CD4-positive, alpha-beta T cell treated with Interleukin-10 for 1 hour (primary cell): ENCODE measurements around the gene NUCB1.

Experiments used
- DNase-seq: peaks from one replicate; pipeline ENCODE4 v3.0.0-alpha.2; 2020

Gene NUCB1

GRCh38 chr19:48964205-48965039 is 64.3 kb downstream of the NUCB1 start:
- no peak for DNase-seq

- DNase-seq = peak; percentile 93
Observed at GRCh38 chr19:48965040-48965805, 65.1 kb downstream of the NUCB1 start, which contains the start of gene FTL. Gene FTL, plus strand, starts transcription at chr19:48965309. Its CDS starts 199 bp downstream, at chr19:48965508.

GRCh38 chr19:48965806-48966540 is 65.9 kb downstream of the NUCB1 start:
- peak; percentile 91 for DNase-seq

GRCh38 chr19:48966541-48967345 is 66.6 kb downstream of the NUCB1 start:
- DNase-seq = no peak

- DNase-seq = peak; percentile 37
Observed at GRCh38 chr19:48967346-48968178, 67.5 kb downstream of the NUCB1 start.

- no peak for DNase-seq
Observed at GRCh38 chr19:48968179-48968661, 68.1 kb downstream of the NUCB1 start.

- DNase-seq = no peak
Observed at GRCh38 chr19:48968813-48969218, 68.7 kb downstream of the NUCB1 start.

- no peak for DNase-seq
Observed at GRCh38 chr19:48969276-48970138, 69.4 kb downstream of the NUCB1 start.

GRCh38 chr19:48970139-48970766 is 70.1 kb downstream of the NUCB1 start:
- DNase-seq = no peak

GRCh38 chr19:48970923-48971395 is 70.8 kb downstream of the NUCB1 start:
- DNase-seq = peak; percentile 83
